ENCODE results near the gene CHCHD1. TPM values are rescaled to one million over a fixed set of nuclear protein-coding genes. Genes with fewer than 3 reads are reported as not detected.
"Not testable (repeated sequence)": the region's sequence is repeated elsewhere in the genome, so short reads cannot be mapped to it uniquely, and the experiment has no call there.

The CHCHD1 gene
- total RNA-seq, 1 donor from 2014 or later, result 31.9 TPM

DNA sequence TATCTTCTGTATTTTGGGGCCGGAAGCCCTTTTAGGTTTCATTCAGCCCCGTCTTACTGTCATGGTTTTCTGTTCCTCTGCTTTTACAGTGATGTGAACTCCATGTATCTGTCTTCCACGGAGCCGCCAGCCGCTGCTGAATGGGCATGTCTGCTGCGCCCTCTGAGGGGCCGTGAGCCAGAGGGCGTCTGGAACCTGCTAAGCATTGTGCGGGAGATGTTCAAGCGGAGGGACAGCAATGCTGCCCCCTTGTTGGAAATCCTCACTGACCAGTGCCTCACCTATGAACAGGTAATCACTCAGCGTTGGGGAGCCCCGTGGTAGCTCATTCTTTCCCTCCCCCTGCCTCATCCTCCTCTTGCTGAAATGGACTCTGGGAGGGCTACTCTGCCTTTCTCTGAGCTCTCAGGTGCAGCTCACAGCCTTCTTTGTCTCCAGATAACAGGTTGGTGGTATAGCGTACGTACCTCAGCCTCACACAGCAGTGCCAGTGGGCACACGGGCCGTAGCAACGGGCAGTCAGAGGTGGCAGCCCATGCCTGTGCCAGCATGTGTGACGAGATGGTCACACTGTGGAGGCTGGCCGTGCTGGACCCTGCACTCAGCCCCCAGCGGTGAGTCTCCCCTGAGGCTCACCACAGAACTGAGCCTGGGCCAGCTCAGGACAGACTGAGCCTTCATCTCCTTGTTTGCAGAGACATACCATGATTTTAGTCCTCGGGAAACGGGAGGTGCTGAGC lies 9.2 kb downstream of the CHCHD1 start:
- intact Hi-C loops (cut with micrococcal nuclease), result no loop called here

- intact Hi-C loops (cut with micrococcal nuclease), result no loop called here
Observed at GRCh38 chr10:73791871-73792400, 10.1 kb downstream of the CHCHD1 start.

DNA sequence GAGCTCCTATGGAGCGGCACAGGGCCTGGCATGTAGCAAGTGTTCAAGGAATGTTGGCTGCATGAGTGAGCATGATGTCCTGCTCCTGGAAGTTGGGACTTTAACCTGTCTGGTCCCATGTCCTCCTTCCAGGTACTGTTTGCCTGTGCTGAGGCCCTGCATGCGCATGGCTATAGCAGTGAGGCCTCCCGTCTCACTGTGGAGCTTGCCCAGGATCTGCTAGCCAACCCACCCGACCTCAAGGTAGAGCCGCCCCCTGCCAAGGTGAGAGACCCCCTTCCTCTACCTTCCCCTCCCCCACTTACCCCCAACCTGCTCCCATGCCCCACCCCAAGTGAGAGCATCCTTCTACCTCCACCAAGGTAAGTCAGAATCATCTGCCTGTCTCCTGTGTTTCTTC lies 11.6 kb downstream of the CHCHD1 start:
- intact Hi-C loops (cut with micrococcal nuclease), result no loop called here

- intact Hi-C loops (cut with micrococcal nuclease), result not testable (repeated sequence)
Observed at GRCh38 chr10:73795491-73795890, 13.6 kb downstream of the CHCHD1 start.

- intact Hi-C loops (cut with micrococcal nuclease), result not testable (repeated sequence)
Observed at GRCh38 chr10:73796035-73796434, 14.2 kb downstream of the CHCHD1 start.

DNA sequence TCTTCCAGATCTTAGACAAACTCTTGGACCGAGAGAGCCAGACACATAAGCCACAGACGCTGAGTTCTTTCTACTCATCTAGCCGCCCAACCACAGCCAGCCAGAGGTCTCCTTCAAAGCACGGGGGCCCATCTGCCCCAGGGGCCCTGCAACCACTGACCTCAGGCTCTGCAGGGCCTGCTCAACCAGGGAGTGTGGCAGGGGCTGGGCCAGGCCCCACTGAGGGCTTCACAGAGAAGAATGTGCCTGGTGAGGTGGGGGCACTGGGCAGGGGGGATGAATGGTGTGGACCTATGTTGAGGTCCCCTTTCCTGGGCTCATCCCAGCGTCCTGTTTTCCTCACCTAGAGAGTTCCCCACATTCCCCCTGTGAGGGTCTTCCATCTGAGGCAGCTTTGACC lies 14.9 kb downstream of the CHCHD1 start:
- intact Hi-C loops (cut with micrococcal nuclease), result no loop called here

- intact Hi-C loops (cut with micrococcal nuclease), result no loop called here
Observed at GRCh38 chr10:73797324-73798025, 15.6 kb downstream of the CHCHD1 start.

DNA sequence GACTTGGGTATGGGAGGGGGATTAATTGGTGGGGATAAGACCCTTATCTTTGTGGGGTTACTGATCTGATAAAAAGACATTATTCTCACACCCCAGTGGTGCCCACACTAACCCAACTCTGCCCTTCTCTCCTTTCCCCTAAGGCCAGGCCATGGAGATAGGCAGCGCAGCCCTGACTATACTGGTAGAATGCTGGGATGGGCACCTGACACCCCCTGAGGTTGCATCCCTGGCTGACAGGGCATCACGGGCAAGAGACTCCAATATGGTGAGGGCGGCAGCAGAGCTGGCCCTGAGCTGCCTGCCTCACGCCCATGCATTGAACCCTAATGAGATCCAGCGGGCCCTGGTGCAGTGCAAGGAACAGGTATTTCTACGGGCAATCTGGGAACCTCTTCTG lies 16.2 kb downstream of the CHCHD1 start:
- intact Hi-C loops (cut with micrococcal nuclease), result no loop called here

DNA sequence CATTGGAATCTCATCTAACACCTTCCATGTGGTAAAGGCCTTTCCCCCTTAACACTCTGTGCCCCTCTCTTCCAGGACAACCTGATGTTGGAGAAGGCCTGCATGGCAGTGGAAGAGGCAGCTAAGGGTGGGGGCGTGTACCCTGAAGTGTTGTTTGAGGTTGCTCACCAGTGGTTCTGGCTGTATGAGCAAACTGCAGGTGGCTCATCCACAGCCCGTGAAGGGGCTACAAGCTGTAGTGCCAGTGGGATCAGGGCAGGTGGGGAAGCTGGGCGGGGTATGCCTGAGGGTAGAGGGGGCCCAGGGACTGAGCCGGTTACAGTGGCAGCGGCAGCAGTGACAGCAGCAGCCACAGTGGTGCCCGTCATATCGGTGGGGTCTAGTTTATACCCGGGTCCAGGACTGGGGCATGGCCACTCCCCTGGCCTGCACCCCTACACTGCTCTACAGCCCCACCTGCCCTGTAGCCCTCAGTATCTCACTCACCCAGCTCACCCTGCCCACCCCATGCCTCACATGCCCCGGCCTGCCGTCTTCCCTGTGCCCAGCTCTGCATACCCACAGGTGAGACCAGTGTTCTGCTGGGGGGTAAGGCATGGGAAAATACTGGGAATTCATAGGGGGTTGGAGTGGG lies 17.2 kb downstream of the CHCHD1 start:
- intact Hi-C loops (cut with micrococcal nuclease), result no loop called here

DNA sequence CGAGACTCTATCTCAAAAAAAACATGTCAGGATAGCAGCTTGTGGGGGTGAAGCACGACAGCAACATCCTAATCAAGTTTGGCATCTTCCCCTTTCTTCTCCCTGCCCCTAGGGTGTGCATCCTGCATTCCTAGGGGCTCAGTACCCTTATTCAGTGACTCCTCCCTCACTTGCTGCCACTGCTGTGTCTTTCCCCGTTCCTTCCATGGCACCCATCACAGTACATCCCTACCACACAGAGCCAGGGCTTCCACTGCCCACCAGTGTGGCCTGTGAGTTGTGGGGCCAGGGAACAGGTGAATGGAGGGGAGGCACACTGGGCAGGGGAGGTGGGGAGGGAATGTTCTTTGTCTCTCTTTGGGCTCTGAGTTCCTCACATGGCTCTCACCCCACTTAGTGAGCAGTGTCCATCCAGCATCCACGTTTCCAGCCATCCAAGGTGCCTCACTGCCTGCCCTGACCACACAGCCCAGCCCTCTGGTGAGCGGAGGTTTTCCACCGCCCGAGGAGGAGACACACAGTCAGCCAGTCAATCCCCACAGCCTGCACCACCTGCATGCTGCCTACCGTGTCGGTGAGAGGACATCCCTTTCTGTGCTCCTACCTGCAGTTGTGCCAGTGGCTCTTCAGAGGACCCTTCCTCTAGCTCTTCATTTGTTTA lies 18.2 kb downstream of the CHCHD1 start:
- intact Hi-C loops (cut with micrococcal nuclease), result no loop called here

DNA sequence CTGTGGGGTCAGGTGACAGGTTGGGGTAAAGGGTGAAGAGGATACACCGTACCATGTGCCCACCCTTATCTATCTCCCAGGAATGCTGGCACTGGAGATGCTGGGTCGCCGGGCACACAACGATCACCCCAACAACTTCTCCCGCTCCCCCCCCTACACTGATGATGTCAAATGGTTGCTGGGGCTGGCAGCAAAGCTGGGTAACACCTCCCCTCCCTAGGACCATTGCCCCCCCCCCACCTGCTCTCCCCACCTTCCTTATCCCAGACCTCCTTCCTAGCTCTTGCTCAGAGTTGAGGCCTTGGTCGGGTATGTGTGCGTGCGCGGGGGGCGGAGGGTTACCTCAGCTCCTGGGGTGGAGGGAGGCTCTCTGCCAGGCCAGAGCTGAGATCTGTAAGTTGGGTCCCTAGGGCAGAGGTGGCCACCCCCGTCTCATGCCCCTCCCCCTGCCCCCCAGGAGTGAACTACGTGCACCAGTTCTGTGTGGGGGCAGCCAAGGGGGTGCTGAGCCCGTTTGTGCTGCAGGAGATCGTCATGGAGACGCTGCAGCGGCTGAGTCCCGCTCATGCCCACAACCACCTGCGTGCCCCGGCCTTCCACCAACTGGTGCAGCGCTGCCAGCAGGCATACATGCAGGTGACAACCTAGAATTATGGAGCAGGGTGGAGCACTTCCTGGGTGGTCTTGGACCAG lies 18.9 kb downstream of the CHCHD1 start:
- intact Hi-C loops (cut with micrococcal nuclease), result no loop called here

DNA sequence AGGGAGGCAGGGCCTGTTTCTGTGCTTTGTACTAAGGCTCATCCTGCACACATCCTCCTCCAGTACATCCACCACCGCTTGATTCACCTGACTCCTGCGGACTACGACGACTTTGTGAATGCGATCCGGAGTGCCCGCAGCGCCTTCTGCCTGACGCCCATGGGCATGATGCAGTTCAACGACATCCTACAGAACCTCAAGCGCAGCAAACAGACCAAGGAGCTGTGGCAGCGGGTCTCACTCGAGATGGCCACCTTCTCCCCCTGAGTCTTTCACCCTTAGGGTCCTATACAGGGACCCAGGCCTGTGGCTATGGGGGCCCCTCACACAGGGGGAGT lies 19.4 kb downstream of the CHCHD1 start:
- intact Hi-C loops (cut with micrococcal nuclease), result no loop called here

DNA sequence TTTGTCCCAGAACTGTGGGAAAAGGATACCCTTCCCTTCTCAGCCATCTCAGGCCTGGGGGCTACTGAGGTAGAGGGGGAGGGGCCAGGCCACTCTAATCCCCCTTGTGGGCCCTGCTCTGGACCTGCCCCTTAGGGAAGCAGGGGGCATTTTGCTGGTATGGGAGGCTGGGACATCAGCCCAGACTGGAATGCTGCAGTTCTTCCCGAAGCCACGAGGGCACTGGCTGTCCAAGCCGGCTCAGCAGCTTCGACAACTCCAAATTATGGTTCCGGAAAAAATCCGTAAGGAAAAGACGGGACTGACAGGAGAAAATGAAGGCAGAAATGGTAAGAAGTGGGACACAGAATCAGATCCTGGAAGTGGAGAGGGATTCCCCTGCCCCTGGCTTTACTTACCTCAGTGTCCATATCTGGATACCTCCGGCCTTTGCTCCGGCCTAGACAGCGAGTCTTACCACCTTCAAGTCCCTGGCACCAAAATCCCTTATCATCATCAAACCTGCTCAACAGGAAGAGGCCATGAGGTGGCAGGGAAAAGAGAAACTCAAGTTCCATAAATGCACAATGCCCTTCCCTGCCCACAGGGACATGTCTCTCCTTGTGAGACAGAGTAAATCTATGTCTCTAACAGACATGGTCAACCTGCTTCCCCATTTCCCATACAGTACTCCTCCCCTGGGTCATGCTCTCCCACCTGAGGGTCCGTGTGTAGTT lies 20.6 kb downstream of the CHCHD1 start:
- intact Hi-C loops (cut with micrococcal nuclease), result no loop called here

- intact Hi-C loops (cut with micrococcal nuclease), result no loop called here
Observed at GRCh38 chr10:73803680-73804286, 21.9 kb downstream of the CHCHD1 start.

DNA sequence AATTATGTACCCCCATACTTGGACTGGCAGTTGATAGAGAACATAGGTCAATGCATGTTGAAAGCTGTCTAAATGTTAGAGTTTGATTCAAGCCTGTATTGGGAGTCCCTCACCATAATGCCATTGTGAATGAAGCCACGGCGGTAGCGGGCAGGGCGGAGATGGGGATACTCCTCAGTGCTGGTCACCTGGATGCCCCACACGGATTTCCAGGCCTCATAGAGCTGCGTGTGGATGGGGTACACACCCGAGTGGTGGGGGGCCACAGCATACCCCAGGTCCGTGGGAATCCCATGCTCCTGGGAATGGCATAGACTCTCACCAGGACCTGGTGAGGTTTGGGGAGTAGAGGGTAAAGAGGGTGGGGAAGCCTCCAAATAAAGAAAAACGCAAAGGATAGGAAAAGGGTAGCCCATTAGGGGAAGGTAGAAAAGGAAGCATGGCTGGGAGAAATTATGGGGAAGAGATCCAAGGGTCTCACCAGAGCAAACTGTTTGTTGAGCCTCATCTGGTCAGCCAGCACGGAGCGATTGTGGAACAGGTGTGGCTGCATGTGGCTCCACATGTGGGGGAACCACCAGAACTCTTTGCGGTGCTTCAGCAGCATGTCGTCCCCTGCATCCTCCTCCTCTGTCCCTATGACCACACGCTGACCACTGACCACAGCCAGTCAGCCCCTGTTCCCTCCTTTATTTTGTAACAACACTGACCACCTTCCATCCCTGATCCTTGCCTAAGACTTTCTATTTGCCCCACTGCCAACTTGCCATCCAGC lies 24.5 kb downstream of the CHCHD1 start:
- intact Hi-C loops (cut with micrococcal nuclease), result no loop called here

DNA sequence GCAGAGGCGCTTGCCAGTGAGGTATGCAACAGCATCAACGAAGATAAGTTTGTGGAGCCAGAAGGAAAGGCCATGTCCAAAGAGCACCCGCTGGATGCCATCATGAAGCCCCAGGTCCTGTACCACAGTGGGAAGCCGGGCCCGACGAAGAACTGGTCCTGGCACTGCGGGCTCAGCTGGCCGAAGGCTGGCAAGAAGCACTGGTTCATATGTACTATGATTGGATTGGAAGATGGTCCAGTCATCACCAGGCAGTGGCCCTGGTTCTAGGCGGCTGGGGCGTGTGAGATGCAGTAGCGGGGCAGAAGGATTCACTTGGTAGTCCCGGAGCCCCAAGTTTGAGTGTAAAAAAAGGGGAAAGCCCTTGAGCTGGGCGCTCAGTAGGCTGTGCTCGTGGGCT lies 25.6 kb downstream of the CHCHD1 start:
- intact Hi-C loops (cut with micrococcal nuclease), result no loop called here

DNA sequence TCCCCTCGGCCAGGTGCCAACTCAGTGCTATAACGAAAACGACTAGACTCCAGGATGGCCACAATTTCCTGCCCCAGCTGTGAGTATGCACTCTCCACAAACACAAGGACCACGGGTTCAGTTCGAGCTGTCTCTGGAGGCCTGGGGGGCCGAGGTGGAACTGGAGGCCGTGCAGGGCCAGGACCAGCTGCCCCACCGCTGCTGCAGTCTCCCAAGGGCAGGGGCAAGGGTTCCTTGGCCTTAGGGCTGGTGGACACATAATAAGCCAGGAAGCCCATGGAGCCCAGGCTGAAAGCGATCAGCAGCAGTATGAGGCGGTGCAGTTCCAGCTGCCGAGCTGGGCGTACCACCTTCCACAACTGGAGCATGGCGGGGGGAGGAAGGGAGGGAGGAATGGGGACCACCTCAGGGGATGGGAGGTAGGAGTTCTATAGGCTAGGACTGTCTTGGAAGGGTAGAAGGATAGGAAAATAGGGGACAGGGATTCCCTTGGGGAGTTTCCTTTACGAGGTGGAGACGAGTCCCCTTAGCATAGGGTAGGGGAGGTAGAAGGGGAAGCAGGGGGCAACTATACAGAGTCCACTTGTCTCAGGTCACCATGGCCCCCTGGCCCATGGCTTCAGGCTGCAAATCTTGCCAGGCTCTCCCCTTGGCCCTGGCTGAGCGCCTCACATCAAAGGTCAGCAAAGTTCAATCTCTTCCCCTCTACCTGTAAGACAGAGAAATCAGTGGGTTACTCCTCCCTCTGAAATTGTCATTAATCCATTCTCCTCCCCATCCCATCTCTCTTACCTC lies 26.4 kb downstream of the CHCHD1 start:
- intact Hi-C loops (cut with micrococcal nuclease), result no loop called here

DNA sequence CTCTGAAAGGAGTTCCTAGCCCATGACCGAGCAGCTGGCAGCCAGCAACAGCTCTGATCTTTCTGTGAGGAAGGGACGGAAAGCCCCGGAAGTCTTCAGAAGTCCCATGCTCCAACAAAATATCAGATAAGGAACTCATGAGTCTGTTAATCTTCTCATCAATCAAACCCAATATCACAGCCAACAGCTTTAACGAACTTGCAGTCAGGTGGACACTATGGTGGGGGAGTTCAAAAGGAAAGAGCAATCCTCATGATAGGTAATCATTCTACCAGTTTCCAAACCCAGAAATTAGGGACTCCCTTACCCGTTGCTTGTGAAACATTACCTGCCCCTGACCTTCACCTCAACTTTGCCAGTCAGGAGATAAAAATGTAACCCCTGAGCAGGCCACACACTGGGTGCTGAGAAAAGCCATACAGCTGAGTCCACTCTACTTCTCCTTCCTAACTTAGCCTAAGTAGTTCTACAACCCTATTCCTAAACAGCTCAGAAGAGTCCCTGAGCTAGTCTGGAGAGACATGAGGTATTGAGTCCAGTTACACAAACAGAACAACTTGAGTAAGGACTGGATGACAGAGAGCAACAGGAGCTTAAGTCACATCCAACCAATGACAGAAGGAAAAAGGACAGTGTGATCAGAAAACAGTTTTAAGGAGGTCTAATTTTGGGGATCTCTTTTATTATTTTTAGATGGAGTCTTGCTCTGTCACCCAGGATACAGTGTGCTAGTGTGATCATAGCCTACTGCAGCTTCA lies 27.4 kb downstream of the CHCHD1 start:
- intact Hi-C loops (cut with micrococcal nuclease), result no loop called here
